Measurements from ENCODE around the gene ZNF778.
A peak's percentile ranks its signal among the peaks of the same experiment; 100 is the strongest.

ZNF778 gene

GRCh38 chr16:89197033-89197632 is 20.4 kb upstream of the ZNF778 start (continued):
- TF ChIP-seq ZNF830 (tag by site-specific recombination; IDR thresholded peaks at IDR 0.05; ENCODE audit: low read depth) = no peak
- TF ChIP-seq AEBP2 (tag by site-specific recombination; IDR thresholded peaks at IDR 0.05; ENCODE audit: borderline replicate concordance) = no peak
- TF ChIP-seq SETDB1 (IDR thresholded peaks at IDR 0.05; ENCODE audit: insufficient read length, low read length) = no peak
- TF ChIP-seq ZNF26 (tag by site-specific recombination; IDR thresholded peaks at IDR 0.05) = no peak
- no peak for TF ChIP-seq ZNF670 (tag by site-specific recombination; IDR thresholded peaks at IDR 0.05; ENCODE audit: low read depth)
- no peak for TF ChIP-seq ZNF184 (tag by site-specific recombination; IDR thresholded peaks at IDR 0.05)
- TF ChIP-seq SP2 (tag by site-specific recombination; IDR thresholded peaks at IDR 0.05) = no peak
- TF ChIP-seq GLI4 (tag by site-specific recombination; IDR thresholded peaks at IDR 0.05) = no peak
- TF ChIP-seq, protein P1, sequence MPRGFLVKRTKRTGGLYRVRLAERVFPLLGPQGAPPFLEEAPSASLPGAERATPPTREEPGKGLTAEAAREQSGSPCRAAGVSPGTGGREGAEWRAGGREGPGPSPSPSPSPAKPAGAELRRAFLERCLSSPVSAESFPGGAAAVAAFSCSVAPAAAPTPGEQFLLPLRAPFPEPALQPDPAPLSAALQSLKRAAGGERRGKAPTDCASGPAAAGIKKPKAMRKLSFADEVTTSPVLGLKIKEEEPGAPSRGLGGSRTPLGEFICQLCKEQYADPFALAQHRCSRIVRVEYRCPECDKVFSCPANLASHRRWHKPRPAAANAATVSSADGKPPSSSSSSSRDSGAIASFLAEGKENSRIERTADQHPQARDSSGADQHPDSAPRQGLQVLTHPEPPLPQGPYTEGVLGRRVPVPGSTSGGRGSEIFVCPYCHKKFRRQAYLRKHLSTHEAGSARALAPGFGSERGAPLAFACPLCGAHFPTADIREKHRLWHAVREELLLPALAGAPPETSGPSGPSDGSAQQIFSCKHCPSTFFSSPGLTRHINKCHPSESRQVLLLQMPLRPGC (tag by site-specific recombination; IDR thresholded peaks at IDR 0.05) = no peak

DNA sequence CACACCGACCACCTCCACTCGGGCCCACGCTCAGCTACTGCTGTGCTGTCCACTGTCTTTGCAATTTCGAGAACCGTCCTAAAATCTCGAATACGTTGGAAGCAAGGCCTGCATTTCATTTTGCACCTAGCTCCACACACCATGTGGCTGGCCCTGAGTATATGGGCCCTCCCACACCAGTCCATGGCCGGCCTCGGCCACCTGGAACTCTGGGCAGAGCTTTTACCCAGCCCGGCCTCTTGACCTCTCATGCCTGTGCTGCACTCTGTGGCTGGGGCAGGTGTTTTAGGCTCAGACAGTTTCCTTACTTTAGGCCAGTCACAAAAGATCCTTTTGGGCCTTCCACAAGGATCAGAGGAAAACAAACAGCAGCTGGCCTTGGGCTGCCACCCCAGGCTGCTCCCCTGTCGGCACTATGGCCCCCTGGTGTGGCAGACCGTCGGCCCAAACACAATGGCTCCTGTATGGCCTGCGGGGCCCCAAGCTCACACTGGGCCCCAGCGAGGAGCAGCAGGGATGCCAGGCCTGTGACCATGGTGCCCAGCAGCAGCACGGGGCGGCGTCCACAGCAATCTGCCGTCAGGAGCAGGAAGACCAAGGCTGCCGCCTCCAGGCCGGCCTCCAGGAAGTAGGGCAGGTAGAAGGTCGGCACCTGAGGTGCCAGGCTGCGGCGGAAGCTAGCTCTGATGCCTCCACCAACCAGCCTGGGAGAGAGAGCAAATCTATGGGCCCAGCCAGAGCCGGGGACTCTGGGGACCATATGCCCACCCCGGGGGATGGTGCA is 19.7 kb upstream of the ZNF778 start:
- TF ChIP-seq ZNF639 (tag by site-specific recombination; IDR thresholded peaks at IDR 0.05) (no peak), ZNF768 (tag by site-specific recombination; IDR thresholded peaks at IDR 0.05) (no peak), GLIS2 (tag by site-specific recombination; IDR thresholded peaks at IDR 0.05) (0 out of 2 replicates have a peak, but pooled peaks have one; percentile 16), ZNF514 (tag by site-specific recombination; IDR thresholded peaks at IDR 0.05) (no peak), ZIC2 (tag by site-specific recombination; IDR thresholded peaks at IDR 0.05) (peak; percentile 87)
- TF ChIP-seq, protein P2, sequence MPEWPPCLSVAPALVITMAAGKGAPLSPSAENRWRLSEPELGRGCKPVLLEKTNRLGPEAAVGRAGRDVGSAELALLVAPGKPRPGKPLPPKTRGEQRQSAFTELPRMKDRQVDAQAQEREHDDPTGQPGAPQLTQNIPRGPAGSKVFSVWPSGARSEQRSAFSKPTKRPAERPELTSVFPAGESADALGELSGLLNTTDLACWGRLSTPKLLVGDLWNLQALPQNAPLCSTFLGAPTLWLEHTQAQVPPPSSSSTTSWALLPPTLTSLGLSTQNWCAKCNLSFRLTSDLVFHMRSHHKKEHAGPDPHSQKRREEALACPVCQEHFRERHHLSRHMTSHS (tag by site-specific recombination; IDR thresholded peaks at IDR 0.05) = no peak
- CTCF ChIA-PET = interaction anchor here (0.6 kb wide), 4 partner anchors 31 to 491 kb away, joined by 3 read pairs; no protein-coding TSS in a partner anchor
- H3K27ac ChIP-seq (ENCODE audit: extremely low read depth, low read depth, low read length) = no peak overlapping the region
- POLR2A ChIA-PET = interaction anchor here (0.6 to 0.9 kb wide), 2 partner anchors 298 to 340 kb away, joined by 3 to 5 read pairs; no protein-coding TSS in a partner anchor
- no peaks in the 10 kb centered on the region for H3K9me3 ChIP-seq (ENCODE audit: control insufficient read depth, insufficient read depth, low read depth, low read length)
- H3K36me3 ChIP-seq (ENCODE audit: control insufficient read depth in 2 of 2, insufficient read depth in 1 of 2, low read length in 2 of 2) = no peaks in the 10 kb centered on the region
- H3K4me1 ChIP-seq (ENCODE audit: control insufficient read depth, insufficient read depth, low read length) = no peaks in the 10 kb centered on the region
- no peak overlapping the region for H3K4me3 ChIP-seq (ENCODE audit: low read depth, low read length)
